Fibroblast of peridontal ligament (primary cell): ENCODE results near the gene EEF1AKMT4.

Experiments
- DNase-seq: peaks from one replicate; pipeline ENCODE4 v3.0.0-alpha.2; 2010; ENCODE audit errors: extremely low read depth

Gene EEF1AKMT4

DNA sequence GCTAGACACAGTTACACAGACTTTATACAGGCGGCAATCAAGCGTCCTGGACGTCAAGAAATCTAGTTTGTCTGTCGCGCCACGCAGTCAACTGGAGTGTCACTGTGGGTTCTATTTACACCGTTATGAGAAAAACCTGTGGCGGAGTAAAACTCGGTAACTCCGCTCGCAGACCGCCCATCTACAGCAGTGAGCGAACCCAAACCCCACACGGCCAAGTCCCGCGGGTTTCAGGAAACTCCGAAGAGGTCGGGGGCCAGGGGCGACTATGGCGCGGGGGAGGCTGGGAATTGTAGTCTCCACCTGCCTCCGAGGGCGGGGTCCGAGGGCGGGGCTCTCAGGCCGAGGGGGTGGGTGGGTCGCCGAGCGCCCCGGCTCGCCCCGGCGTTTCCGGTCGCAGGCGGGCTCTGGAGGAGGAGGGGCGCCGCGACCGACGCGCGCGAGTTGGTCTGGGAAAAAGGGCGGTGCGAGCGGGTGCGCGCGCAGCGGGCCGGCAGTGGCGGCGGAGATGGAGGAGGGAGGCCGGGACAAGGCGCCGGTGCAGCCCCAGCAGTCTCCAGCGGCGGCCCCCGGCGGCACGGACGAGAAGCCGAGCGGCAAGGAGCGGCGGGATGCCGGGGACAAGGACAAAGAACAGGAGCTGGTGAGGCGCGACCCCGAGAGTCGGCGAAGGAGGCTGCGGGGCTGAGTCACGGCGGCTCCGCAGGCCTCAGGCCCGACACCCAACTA is 49.5 kb downstream of the EEF1AKMT4 start, which contains the start of gene PSMD2:
PSMD2 (plus strand) TSS at position 483 of the 729 bp plus-strand sequence; CDS start at position 509, 26 bp downstream.
- peak; percentile 94 for DNase-seq

DNA sequence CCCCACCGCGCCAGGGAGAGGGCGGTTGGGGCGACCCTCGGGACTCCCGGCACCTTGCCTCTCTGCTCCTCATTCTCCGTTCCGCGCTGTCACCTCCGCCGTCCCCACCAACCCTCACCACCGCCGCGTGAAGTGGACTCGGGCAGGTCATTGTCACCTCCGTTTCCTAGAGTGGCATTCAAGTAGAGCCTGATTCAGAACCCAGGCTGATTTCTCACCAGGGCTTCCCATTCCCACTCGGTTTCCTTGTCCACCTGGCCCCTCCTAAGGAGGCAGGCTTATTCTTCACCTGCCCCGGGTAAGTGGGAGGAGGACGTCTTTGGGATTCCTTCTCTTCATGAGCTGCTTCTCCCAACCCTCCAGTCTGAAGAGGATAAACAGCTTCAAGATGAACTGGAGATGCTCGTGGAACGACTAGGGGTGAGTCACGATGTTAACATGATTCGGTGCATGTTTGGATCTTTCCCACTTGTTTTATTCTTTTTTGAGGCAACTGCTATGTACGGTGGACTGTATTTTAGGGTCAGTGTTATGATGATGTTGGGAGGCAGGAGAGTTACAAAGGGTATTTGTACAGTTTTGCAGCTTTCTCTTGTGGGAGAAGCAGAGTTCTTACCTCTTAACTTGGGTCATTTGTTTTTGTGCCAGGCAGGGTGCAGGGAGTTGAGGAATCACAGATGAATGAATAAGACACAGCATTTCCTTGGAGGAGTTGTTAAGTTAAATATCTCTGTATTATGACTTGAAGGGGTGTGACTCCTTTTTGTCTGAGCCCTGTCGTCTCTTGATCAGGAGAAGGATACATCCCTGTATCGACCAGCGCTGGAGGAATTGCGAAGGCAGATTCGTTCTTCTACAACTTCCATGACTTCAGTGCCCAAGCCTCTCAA is 50.3 kb downstream of the EEF1AKMT4 start:
- DNase-seq, result peak; percentile 51

DNA sequence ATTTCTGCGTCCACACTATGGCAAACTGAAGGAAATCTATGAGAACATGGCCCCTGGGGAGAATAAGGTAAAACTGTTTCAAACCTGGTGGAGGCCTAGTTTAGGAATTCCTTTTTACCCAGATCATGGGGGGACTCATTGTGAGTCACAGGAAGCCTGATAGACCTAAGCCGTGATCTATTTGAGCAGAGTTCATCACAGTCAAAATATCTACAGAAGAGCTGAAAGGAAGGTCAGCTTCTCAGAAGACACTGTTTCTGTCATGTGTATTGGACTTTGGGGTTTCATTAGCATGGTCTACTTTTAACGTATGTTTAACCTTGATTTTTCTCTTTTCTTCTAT is 50.9 kb downstream of the EEF1AKMT4 start:
- DNase-seq, result no peak

DNA sequence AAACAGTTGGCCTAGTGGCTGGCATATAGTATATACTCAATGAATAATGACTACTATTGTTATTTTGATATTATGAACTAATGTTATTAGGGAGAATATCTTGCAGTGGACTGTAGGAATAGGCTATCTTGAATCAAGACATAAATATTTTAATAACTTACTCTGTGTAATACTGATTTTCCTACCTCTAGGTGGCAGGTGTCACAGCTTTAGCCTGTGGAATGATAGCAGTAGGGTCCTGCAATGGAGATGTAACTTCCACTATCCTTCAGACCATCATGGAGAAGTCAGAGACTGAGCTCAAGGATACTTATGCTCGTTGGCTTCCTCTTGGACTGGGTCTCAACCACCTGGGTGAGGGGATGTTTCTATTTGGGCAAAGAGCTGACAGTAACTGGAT is 56.1 kb downstream of the EEF1AKMT4 start:
- DNase-seq, result peak; percentile 25

DNA sequence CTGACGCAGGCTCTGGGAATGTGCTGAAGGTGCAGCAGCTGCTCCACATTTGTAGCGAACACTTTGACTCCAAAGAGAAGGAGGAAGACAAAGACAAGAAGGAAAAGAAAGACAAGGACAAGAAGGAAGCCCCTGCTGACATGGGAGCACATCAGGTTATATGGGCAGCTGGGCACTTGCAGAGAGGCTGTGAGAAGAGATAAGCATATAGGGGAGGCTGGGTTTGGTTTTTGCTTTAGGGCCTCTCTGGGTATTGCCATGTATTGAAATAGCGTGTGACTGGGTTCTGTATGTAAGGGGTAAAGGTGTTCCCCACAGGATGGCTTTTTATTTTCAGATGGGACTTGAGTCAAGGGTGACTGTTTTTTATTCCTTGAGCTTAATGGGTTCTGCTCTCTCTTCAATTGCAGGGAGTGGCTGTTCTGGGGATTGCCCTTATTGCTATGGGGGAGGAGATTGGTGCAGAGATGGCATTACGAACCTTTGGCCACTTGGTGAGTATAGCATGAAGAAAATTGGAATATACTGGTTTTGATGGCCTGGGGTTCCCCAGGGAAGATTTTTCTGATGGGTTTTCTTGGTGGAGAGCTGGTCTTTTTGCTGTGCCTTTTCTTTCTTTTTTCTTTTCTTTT is 57.0 kb downstream of the EEF1AKMT4 start:
- DNase-seq, result no peak

DNA sequence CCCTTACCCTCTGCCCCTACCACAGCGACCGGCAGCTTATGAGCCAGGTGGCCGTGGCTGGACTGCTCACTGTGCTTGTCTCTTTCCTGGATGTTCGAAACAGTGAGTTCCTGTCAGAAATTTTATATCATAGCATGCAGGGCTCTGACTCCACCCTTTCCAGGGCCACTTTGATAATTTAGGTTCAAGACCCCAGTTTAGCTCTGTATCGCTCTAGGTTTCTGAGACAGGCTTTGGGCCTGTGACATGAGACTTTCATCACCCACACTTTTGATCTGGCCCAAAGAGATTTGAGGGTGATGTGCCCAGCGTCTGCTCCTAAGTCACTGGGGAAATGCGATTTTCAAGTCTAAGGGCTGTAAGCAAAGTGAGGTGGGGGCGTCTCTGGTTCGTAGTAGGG is 58.4 kb downstream of the EEF1AKMT4 start:
- DNase-seq, result no peak
